ENCODE results near the gene TSPEAR.
A peak's percentile ranks its signal among the peaks of the same experiment; 100 is the strongest.

Gene TSPEAR

DNA sequence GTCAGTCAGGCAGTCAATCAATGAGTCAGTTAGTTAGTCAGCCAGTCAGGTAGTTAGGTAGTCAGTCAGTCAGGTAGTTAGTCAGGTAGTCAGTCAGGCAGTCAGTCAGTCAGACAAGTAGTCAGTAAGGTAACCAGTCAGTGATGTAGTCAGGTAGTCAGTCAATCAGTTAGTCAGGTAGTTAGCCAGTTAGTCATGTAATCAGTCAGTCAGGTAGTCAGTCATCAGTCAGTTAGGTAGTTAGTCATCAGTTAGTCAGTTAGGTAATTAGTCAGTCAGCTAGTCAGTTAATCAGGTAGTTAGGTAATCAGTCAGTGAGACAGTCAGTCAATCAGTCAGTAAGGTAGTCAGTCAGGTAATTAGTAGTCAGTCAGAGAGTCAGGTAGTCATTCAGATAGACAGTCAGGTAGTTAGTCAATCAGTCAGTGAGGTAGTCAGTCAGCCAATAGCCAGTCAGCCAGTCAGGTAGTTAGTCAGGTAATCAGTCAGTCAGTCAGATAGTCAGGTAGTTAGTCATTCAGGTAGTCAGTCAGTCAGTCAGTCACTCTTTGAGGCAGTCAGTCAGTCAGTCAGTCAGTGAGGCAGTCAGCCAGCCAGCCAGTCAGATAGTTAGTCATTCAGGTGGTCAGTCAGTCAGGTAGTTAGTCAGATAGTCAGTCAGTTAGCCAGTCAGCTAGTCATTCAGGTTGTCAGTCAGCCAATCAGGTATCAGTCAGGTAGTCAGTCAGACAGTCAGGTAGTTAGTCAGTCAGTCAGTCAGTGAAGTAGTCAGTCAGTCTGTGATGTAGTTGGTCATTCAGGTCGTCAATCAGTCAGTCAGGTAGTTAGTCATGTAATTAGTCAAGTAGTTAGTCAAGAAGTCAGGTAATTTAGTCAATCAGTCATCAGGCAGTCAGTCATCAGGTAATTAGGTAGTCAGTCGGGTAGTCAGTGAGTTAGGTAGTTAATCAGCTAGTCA, 186.7 kb downstream of the TSPEAR start:
- DNase-seq, result no peak

GRCh38 chr21:44523567-44524413, 187.6 kb downstream of the TSPEAR start:
- no peak for DNase-seq

GRCh38 chr21:44522753-44523204, 188.6 kb downstream of the TSPEAR start:
- no peak for DNase-seq

GRCh38 chr21:44521928-44522752, 189.2 kb downstream of the TSPEAR start:
- no peak for DNase-seq

GRCh38 chr21:44521301-44521927, 190.0 kb downstream of the TSPEAR start:
- DNase-seq, result no peak

- no peak for DNase-seq
Observed at GRCh38 chr21:44520326-44521300, 190.8 kb downstream of the TSPEAR start.

- no peak for DNase-seq
Observed at GRCh38 chr21:44519346-44520325, 191.7 kb downstream of the TSPEAR start.

DNA sequence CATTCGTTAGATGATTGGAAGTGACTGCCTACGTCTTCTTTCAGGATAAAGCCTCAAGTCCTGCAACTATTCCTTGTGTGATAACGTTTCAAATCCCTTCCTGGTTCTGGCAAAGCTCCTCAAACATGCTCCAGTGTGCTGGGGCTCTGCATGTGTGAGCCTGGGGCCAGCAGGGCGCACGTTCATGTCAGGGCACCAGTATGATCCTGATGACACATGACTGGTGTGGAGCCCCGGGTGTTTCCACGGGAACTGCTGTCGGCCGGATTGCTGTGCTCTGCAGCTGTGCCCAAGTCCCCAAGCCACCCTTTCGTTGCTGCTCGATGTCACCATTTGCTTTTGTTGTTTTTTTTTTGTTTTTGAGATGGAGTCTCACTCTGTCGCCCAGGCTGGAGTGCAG, 192.7 kb downstream of the TSPEAR start:
- DNase-seq, result no peak

DNA sequence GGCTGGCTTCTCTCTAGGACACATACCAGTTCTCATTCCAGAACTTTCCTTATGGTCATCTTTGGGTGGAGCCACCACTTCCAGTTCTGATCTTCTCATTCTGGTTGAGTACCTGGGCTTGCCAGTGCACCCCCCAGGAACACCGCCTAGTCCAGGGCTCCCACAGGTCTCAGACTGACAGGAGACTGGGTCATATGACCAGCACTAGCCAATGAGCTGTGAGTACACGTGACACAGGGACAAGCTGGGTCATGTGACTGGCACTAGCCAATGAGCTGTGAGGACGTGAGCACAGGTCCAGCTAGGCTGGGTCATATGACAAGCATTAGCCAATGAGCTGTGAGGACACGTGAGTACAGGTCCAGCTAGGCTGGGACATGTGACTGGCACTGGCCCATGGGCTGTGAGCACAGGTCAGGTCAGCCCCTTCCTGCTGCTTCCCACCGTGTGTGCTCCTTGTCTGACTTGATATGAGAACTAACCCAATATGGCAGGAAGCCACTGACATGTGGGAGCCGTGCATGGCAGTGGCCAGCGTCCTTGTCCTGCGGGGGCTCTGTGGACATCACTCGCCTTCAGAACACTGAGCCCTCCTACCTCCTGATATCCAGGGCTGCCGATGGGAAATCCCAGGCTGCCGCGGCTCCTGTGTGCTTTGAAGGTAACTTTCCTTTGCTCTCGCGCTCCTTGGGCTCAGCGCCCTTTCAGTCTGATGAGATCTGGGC, 194.0 kb downstream of the TSPEAR start:
- peak; percentile 0 for DNase-seq

DNA sequence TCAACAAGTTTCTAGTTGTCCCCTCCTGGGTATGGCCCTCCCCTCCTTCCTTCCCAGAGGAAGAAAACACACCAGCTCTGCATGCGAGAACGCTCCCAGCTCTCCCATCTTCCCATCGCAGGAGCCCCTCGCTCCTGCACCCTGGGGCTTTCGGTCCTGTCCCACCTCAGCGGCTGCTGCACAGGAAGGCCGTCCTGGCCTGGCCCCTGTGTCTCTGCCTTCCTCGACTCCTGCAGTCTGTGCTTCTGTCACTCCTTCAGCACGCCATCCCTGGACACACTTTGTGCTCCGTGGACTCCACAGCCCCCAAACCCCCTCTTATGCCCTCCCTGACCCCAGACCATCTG, 194.6 kb downstream of the TSPEAR start:
- no peak for DNase-seq

- DNase-seq, result no peak
Observed at GRCh38 chr21:44516342-44516741, 195.0 kb downstream of the TSPEAR start.

DNA sequence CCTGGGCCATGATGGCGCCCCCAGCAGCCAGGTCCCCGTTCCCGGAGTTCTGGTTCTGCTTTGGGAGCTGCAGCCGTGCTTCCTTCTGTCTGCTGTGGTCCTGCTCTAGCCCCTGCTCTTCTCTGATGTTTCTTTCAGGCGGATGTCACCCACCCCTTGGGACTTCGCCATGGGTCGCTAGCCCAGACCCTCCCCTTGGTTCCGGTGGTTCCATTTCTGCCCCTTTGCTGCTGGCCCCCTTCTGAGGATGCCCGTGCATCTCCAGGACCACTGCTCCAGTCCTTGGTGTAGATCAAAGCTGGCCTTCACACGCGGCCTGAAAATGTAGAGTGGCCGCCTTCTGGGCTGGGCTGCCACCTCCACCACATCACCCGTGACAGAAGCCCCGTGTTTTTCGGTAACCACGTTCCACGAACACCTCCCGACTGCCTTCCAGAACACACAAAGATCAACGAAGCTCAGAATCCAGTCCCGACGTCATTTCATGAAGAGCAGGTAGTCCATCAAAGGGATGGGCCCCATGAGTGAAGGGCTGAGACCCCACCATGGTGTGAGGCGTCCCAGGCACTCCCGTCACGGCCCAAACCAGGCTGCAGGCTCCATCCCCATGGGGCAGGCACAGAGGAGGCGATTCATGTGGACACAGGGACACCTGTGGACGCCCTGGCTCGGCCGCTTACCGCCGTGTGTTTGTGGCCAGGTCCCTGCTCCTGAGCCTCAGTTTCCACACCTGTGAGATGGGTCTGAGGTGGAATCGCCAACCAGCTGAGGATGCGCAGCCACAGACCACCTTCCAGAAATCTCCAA, 195.8 kb downstream of the TSPEAR start:
- DNase-seq, result no peak

DNA sequence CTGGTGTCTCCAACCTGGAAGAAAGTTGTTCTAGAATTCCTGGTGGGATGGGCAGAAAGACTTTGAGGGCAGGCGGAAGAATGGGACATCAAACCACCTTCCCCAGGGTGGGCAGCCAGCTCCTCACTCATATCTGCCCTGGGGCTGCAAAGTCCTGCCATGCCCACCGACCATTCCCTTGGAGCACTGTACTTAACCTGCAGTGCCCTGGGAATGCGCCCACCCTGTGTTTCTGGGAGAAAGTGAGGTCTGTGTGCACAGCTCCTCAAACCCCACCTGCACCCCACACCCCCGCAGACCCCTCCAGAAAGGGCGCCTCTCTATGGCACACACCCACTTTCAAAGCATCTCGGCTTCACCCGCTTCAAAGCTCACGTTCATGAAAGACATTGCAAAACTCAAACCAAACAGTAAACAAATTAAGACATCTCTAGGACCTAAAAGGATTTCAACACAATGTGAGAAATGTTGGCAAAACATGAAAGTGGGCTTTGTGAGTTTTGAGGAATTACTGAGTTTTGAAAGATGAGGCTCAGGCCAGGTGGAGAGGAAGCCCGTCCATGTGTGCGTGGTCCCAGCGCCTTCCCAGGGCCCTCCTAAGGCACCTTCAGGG, 196.5 kb downstream of the TSPEAR start:
- DNase-seq, result no peak

DNA sequence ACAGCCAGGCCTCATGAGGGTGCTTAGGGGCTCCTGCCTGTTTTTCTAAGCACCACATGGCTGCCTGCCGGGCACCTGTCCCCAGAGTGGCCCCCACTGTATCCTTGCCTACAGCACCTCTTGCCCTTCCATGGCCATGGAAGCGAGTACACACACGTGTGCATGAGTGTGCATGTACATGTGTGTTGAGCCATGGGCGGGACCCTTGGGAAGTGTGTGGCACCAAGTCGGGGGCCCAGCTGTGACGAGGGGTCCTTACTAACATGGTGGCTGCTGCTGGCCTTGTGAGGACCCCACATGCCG, 197.2 kb downstream of the TSPEAR start:
- DNase-seq, result no peak

- no peak for DNase-seq
Observed at GRCh38 chr21:44513389-44514217, 197.8 kb downstream of the TSPEAR start.

GRCh38 chr21:44512496-44513388, 198.6 kb downstream of the TSPEAR start:
- no peak for DNase-seq
